ENCODE measurements around the gene CHST5.

DNA sequence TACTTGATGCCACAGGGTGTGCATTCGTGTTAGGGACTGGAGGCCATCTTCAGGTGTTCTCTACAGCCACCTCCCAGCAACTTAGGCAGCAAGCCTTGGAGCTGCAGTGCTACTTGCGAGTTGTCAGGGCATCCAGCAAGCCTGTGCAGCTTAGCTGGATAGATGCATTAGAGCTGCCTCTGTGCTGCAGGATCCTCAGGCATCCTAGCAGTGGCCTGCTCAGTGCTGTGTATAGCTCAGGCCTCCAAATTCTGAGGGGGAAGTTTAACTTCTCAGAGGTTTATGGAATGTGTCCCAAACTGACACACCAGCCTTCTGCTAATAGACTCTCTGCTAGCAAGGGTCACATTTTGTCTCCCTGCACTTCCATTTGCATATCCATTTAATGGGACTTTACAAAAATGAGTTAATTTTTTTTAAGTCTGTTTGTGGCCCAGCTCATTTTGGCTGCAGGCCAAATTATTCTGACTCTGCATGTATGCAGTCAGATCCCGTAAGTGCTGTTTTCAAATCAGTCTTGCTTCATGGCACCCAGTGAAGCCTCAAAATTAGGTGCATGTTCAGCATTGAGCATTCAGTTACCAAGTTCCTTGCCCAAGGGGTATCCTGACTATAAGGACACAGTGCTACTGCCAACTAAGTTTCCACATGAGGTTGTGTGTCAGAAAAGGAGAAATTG is 37.1 kb upstream of the CHST5 start:
- TF ChIP-seq, protein P1, sequence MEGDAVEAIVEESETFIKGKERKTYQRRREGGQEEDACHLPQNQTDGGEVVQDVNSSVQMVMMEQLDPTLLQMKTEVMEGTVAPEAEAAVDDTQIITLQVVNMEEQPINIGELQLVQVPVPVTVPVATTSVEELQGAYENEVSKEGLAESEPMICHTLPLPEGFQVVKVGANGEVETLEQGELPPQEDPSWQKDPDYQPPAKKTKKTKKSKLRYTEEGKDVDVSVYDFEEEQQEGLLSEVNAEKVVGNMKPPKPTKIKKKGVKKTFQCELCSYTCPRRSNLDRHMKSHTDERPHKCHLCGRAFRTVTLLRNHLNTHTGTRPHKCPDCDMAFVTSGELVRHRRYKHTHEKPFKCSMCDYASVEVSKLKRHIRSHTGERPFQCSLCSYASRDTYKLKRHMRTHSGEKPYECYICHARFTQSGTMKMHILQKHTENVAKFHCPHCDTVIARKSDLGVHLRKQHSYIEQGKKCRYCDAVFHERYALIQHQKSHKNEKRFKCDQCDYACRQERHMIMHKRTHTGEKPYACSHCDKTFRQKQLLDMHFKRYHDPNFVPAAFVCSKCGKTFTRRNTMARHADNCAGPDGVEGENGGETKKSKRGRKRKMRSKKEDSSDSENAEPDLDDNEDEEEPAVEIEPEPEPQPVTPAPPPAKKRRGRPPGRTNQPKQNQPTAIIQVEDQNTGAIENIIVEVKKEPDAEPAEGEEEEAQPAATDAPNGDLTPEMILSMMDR (IDR thresholded peaks at IDR 0.05) = no peak
- no peak for TF ChIP-seq EZH2 (IDR thresholded peaks at IDR 0.05; ENCODE audit: borderline replicate concordance, insufficient read depth, low read depth, low read length, poor library complexity, severe bottlenecking)

Data from B cell (primary cell).